ENCODE data around the gene FAM81A.

FAM81A gene

DNA sequence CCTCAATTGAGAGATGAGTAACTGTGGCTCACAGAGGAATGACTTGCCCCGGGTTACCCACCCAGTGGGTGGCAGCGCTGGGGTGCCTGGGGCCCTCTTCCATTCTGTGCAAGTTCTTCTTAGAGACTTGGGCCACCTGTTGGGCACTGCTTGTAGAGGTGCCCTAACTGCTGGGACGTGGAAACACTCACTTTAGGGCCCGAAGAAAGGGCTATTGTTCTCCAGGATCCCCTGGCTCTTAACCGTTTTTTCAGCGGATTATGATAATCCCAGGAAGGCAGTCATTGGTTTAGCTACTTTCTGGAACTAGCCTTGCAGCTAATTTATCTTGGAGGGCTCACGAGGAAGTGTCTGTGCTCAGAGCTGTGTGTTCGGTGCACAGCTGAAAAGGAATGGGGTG lies 107.6 kb downstream of the FAM81A start:
- no peak for DNase-seq

DNA sequence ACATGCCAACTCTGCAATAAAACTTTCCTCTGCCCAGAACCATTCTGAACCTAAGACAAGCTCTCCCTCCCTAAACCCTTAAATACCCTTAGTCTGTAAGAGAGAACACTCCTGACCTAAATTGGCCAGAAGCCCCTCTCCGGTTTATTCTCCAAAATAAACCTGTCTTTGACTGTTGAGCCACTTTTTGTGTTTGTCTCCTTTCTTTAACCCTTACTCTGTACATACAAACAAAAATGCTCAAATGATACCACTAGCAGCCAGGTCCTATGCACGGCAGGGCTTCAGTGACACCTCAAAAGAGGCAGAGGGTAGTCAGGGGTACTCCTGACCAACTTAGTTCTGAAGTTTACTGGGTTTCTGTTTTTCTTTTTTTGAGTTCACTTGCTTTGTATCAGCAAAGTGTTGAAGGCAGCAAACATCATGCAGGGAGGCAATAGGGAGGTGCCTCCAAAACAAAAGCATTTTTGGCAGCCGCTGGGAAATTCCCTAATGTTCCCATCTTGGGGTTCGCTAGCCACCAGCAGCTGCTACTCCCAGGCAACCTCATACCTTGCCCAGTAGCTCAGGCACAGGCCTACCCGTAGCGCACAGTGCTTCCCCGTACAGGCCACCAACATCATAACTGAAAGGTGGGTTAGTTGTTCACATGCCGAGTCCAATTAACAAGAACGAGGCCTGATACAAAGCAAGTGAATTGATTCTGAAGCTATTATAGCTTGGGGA lies 110.7 kb downstream of the FAM81A start:
- no peak for DNase-seq

DNA sequence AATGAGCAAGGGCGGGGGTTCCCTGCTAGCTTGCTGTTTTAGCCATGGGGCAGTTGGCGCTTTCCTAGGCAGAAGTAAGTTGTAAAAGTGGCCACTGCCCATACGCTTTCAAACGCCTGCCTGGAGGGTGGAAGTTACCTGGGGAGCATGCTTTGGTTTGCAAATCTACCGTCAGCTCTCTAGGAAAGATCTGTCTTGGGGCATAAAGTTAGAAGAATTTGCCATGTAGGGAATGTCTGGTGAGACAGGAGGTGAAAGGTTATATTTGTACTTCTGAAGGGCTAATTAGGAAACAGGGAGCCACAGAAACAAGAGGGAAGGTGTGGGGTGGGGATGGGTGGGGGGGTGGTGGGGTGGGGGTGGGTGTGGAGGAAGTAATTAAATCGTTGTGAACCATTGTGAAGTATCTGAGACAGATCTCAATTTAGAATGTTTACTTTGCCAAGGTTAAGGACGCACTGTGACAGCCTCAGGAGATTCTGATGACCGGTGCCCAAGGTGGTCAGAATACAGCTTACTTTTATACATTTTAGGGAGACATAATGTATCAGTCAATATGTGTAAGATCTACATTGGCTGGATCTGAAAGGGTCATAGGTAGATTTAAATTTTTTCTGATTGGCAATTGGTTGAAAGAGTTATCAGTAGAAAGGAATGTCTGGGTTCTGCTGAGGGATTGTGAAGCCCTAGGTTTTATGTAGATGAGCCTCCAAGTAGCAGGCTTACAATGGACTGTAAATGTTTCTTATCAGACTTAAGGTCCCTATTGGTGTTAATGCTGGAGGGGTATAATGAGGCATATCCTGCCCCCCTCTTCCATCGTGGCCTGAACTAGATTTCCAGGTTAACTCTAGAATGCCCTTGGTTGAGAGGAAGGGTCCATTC lies 111.6 kb downstream of the FAM81A start:
- no peak for DNase-seq

DNA sequence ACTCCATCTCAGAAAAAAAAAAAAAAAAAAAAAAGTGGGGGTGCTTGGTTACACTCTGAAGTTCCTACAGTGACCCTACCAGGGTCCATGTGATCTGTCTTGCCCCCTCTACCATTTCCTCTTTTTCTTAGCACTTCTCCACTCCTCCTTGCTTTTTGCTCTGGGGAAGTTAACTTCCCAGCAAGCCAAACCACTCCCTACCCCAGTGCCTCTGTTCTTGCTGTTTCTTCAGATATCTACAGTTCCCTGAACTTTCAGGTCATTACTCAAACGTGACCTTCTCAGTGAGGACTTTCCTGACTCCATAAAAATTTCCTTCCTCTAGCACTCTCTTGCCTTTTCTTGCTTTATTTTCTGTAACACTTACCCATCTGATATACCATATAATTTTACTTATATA lies 112.5 kb downstream of the FAM81A start:
- DNase-seq: no peak

DNA sequence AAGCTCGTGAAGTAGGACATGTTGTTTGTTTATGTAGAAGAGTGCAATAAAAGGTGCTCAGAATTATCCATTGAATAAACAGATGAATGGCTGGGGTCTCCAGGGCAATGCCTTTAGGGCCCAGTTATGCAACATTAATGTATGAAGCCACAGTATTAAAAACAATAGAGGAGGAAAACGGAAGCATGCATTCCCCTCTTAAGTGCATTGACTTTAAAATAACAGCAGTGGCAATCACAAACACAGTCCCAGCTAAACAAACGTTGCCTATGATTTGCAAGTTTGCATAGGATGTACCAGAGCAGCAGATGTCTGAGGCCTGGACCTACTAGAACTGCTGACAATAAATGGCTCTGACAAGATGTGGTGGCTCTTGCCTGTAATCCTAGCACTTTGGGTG lies 113.0 kb downstream of the FAM81A start:
- no peak for DNase-seq

DNA sequence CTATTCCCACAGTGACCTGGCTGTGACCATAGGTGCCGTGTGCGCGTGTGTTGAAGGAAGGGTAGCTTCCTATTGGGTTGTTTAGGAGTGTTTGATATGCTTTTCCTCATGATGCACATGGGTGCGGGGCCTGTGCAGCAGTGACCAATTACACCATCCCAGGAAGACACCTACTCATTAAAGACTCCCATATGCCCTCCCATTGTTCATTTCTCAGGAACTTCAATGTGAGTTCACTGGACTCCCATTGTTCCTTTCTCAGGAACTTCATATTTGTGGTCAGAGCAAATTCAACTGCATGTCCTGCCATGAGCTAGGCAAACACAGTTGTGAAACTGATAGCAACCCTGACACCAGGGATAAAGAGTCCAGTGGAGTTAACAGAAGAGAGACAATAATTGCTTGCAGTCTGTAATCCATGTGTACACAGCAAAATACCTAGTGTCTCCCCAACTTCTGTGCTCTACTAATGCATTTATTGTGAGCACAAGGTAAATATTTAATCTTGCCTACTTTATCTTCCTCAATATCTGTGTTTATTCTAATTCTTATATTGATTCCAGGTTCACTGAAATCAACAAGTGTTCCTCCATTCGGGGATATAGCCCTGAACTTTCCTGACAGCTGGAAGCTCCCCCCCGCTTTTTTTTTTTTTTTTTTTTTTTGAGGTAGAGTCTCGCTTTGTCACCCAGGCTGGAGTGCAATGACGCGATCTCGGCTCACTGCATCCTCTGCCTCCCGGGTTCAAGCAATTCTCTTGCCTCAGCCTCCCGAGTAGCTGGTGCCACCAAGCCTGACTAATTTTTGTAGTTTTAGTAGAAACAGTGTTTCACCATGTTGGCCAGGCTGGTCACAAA lies 116.1 kb downstream of the FAM81A start:
- DNase-seq: no peak

DNA sequence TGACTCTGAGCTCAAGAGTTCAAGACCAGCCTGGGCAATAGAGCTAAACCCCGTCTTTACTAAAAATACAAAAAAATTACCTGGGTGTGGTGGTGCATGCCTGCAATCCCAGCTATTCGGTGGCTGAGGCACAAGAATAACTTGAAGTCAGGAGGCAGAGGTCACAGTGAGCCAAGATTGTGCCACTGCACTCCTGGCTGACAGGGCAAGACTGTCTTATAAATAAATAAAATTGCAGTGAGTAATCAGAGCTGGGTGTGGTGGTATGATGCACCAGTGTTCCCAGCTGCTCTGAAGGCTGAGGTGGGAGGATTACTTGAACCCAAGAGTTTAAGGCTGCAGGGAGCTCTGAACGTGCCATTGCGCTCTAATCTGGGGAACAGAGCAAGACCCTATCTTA lies 117.7 kb downstream of the FAM81A start:
- no peak for DNase-seq

DNA sequence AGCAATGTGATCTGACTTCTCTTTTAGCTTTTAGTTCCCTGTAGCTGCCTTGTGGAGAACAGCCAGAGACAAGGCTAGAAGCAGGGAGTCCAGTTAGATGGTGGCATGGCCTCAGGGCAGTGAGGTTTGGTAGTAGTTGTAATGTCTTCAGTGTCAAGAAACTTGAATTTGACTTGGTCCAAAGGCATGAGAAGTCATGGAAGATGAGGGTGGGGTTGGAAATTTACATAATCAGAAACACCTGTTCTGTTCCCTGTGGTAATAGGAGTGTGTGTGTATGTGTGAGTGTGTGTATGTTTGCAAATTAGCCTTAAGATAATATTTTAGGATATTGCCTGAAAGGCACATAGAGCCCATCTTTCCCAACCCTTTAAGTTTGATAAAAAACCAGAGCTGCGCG lies 118.4 kb downstream of the FAM81A start:
- no peak for DNase-seq

DNA sequence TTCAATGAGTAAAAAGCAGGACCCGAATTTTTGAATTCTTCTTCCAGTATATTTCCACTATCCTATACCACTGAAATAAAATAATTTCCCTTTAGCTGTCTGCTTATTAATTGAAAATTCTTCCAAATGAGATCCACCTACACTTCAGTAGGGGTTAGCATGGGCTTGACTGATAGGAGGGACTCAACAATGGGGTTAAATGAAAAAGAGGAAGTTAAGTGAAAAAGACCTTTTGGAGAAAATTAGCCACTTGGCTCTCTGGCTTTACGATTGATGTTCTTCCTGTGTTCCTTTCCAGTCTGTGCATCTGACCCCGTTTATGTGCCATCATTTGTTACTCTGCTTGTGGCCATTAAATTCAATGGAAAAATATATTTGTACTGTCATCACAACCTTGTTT lies 119.6 kb downstream of the FAM81A start:
- no peak for DNase-seq

DNA sequence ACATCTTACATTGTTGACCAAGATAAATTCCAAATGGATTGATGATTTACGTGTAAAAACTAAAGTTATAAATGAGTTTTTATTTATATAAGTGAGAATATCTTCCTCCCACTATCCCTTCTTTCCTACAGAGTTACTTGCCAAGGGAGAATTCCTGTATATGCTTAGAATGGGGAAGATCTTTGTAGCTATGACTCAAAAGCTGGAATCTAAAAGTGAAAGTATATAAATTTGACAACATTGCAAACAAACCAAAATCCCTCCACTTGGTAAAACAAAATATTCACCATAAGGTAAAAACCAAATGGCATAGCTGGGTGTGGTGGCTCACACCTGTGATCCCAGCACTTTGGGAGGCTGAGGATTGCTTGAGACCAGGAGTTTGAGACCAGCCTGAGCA lies 120.9 kb downstream of the FAM81A start:
- DNase-seq: no peak

DNA sequence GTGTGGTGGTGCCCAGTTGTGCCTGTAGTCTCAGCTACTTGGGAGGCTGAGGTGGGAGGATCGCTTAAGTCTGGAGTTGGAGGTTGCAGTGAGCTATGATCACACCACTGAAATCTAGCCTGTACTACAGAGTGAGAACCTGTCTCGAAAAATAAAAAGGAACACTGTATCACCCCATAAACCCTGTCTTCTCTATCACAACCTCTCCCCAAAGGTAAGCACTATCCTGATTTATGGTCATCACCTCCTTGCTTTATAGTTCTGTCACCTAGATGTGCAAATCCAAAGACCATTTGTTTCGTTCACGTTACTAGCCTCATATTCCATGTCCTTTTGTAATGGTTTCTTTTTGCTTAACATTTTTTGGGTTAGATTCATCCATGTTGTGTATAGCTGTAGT lies 123.6 kb downstream of the FAM81A start:
- no peak for DNase-seq

DNA sequence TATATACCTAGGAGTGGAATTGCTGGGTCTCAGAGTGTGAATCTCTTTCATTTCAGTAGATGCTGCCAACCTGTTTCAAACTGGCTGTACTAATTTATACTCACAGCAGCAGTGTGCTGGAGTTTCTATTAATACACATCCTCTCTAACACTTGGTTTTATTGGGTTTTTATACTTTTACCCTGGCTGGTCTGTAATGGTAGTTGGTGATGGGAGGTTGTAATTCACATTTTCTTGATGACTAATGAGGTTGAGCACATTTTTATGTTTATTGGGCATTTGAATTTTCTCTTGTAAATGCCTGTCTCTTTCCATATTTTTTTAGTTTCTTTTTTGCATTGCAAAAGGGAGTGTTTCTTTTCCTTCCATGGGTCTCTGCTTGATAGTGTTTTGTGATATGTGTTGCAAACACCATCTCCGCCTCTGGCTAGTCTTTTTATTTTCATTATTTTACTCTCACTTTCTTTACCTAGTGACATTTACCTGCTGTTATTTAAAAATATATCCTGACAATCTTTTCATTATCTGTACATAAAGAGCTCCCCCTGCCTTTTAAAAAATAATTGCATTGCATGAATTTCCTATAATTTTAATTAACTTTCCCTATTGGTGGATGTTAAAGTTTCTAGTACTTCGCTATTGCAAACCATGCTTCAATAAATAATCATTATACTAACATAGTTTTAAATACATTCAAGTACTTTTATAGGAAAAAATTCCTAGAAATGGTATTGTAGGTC lies 124.6 kb downstream of the FAM81A start:
- no peak for DNase-seq

DNA sequence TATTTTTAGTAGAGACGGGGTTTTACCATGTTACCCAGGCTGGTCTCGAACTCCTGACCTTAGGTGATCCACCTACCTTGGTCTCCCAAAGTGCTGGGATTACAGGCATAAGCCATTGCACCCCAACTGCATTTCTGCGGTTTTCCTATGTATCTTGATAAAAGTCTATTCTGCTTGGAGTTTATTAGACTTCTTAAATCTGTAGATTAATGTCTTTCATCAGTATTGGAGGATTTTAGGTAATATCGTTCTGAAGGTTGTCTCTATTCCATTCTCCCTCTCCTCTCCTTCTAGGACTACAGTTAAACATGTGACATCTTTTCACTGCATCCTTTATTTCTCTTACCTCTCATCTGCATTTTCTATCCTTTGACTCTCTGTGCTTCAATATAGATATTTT lies 127.3 kb downstream of the FAM81A start:
- DNase-seq: no peak

DNA sequence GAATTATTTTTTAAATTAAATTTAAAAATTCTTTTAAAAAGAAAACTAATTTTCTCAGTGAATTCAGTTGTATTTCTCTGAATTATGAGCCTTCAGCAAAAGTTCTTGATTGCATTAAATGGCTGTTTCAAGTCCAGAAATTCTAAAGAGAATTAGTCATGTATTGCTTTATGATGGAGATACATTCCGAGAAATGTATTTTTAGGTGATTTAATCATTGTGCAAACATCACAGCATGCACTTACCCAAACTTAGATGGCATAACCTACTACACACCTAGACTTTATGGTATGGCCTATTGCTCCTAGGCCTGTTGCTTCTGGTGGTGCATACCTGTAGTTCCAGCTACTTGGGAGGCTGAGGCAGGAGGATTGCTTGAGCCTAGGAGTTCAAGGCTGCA lies 129.3 kb downstream of the FAM81A start:
- no peak for DNase-seq

DNA sequence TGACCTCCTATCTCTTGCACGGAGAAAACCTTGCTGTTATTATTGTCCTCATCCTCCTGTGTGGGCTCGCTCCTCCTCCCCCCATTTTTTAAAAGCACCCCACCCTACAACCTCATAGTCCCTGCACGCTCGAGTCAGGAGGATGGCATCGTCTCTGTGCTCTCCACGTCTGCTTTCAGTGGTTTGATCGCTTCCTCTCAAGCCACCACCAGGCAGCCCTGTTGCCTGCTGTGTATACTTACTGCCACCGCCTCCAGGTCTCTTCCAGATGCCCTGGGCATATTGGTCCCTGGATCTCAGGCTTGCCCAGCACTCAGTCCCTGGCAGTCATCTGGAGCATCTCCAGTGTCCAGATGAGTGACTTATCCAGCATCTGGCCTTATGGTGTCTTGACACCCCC lies 131.5 kb downstream of the FAM81A start:
- no peak for DNase-seq

DNA sequence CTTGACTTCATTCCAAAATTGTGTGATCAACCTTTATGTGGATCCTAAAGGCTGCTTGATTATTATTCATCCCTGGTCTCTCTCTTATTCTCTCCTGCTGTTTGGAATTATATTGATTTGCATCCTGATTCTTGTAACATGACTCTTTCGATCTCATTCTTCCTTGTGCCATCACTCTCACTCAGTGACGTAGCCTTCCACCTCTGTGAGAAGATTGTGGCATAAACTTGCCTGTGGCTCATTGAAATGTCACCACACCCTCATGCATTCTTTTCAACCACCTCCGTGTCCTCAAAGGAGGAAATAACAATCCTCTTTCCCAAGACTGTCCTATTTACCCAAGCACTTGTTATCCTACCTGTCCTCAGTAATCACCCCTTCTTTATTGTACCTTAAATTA lies 132.3 kb downstream of the FAM81A start:
- DNase-seq: no peak

DNA sequence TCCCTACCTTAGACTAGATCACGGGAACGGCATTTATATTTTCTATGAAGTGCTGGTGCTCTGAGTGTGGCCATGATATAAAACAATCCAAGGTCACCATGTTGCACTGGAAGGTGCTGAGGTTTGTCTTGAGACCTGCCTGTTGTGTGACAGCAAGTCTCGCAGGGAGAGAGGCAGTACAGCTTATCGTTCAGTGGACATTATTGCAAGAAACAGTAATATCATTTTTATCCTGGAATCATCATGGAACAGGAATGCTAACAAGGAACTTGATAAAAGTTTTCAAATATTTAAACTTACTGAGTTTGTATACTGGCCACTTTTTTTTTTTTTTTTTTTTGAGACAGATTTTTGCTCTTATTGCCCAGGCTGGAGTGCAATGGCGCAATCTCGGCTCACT lies 133.6 kb downstream of the FAM81A start:
- no peak for DNase-seq
